Hepatocyte (in vitro differentiated cells): ENCODE data around the gene ATG13. TPM values are rescaled to one million over a fixed set of nuclear protein-coding genes. Genes with fewer than 3 reads are reported as not detected.

ENCODE experiments used
- DNase-seq: peaks from one replicate; pipeline ENCODE4 v3.0.0-alpha.2; 2016; ENCODE audit warnings: low spot score
- H2AFZ ChIP-seq: fragments of 200-600 bp; sonication (generic); 2 replicates; pipeline ENCODE4 v1.6.0; 2016; ENCODE audit warnings: antibody characterized with exemption, mild to moderate bottlenecking
- H3K27ac ChIP-seq: fragments of 200-600 bp; sonication (generic); 2 replicates; pipeline ENCODE4 v1.5.1; 2016; ENCODE audit warnings: mild to moderate bottlenecking
- H3K27me3 ChIP-seq: fragments of 200-600 bp; sonication (generic); 2 replicates; pipeline ENCODE4 v1.6.1; 2016
- H3K36me3 ChIP-seq: fragments of 200-600 bp; sonication (generic); replicated peaks from 2 replicates; pipeline ENCODE4 v1.5.1; 2016; ENCODE audit warnings: low read depth; ENCODE audit not compliant: insufficient read depth
- H3K4me1 ChIP-seq: fragments of 200-600 bp; sonication (generic); 2 replicates; pipeline ENCODE4 v1.5.1; 2016; ENCODE audit warnings: mild to moderate bottlenecking, moderate library complexity; ENCODE audit not compliant: insufficient read depth
- H3K4me2 ChIP-seq: fragments of 200-600 bp; sonication (generic); 2 replicates; pipeline ENCODE4 v1.6.0; 2016
- H3K4me3 ChIP-seq: fragments of 200-600 bp; sonication (generic); 2 replicates; pipeline ENCODE4 v1.5.1; 2016; ENCODE audit warnings: mild to moderate bottlenecking
- H3K79me2 ChIP-seq: fragments of 200-600 bp; sonication (generic); 2 replicates; pipeline ENCODE4 v1.6.0; 2017; ENCODE audit warnings: mild to moderate bottlenecking
- H3K9me2 ChIP-seq: fragments of 200-600 bp; sonication (generic); replicated peaks from 2 replicates; pipeline ENCODE4 v1.6.0; 2017; ENCODE audit warnings: mild to moderate bottlenecking; ENCODE audit not compliant: insufficient read depth
- H3K9me3 ChIP-seq: fragments of 200-600 bp; sonication (generic); 2 replicates; pipeline ENCODE4 v1.5.1; 2016; ENCODE audit warnings: low read depth, mild to moderate bottlenecking
- H4K20me1 ChIP-seq: fragments of 200-600 bp; sonication (generic); 2 replicates; pipeline ENCODE4 v1.6.0; 2016; ENCODE audit warnings: mild to moderate bottlenecking; ENCODE audit not compliant: insufficient read depth, poor library complexity, severe bottlenecking
- CTCF ChIP-seq: fragments of 200-600 bp; sonication (generic); IDR thresholded peaks from 2 replicates; pipeline ENCODE4 v1.5.1; 2016; ENCODE audit warnings: antibody characterized with exemption, mild to moderate bottlenecking; ENCODE audit not compliant: poor library complexity
- EZH2 ChIP-seq: fragments of 200-600 bp; sonication (generic); IDR thresholded peaks from 2 replicates; pipeline ENCODE4 v1.6.1; 2016; ENCODE audit warnings: antibody characterized with exemption, mild to moderate bottlenecking, borderline replicate concordance
- EZH2phosphoT487 ChIP-seq: fragments of 200-600 bp; sonication (generic); IDR thresholded peaks from one replicate; pipeline ENCODE4 v1.6.1; 2018; ENCODE audit warnings: antibody characterized with exemption, mild to moderate bottlenecking, low read depth, moderate library complexity; ENCODE audit not compliant: unreplicated experiment, severe bottlenecking
- WGBS: methylation state at CpG from one replicate; pipeline ENCODE4 v1.1.6; 2016; ENCODE audit warnings: low lambda C conversion rate; ENCODE audit errors: missing lambda C conversion rate; 5-methylcytosine and 5-hydroxymethylcytosine counted together
- polyA plus RNA-seq: library from polyadenylated mRNA; unstranded; fragments of >200 nt; fragmentation: Nextera tagmentation; extraction: Ambion mirVana; gene quantifications from 2 replicates; pipeline ENCODE4 v1.2.1, GENCODE V29; 2016
- total RNA-seq: library from RNA; depleted of rRNA; stranded (reverse); fragments of >200 nt; gene quantifications from 2 replicates; pipeline ENCODE4 v1.2.3, GENCODE V29; 2014

ATG13 gene
- total and polyA plus RNA-seq, 2 experiments from 2014 or later, result 50.9 to 60.8 TPM

GRCh38 chr11:46599340-46600193, 17.8 kb upstream of the ATG13 start:
- Histone ChIP-seq H3K27ac (peak overlapping the region; percentile 59), H4K20me1 (no peaks in the 10 kb centered on the region), H3K4me2 (no peak overlapping the region), H3K9me3 (no peaks in the 10 kb centered on the region), H2AFZ (no peak overlapping the region), H3K79me2 (no peaks in the 10 kb centered on the region), H3K4me3 (no peak overlapping the region), H3K9me2 (no peaks in the 10 kb centered on the region), H3K4me1 (no peaks in the 10 kb centered on the region), H3K27me3 (no peaks in the 10 kb centered on the region), H3K36me3 (no peaks in the 10 kb centered on the region)
- no peak for DNase-seq
- TF ChIP-seq EZH2 (no peak), CTCF (no peak), EZH2phosphoT487 (no peak)
- WGBS, result 93% methylated on average over 8 of the region's 8 CpGs

- H3K27ac ChIP-seq, result peak overlapping the region; percentile 59
- no peak for DNase-seq
- H3K9me2 ChIP-seq, result no peaks in the 10 kb centered on the region
- no peaks in the 10 kb centered on the region for H4K20me1 ChIP-seq
- WGBS, result 84% methylated on average over 3 of the region's 3 CpGs
- H3K4me3 ChIP-seq, result no peak overlapping the region
- H3K36me3 ChIP-seq, result no peaks in the 10 kb centered on the region
- H3K27me3 ChIP-seq, result no peaks in the 10 kb centered on the region
- TF ChIP-seq EZH2, result no peak
- TF ChIP-seq CTCF, result no peak
- TF ChIP-seq EZH2phosphoT487, result no peak
- no peak overlapping the region for H3K4me2 ChIP-seq
- no peaks in the 10 kb centered on the region for H3K9me3 ChIP-seq
- H2AFZ ChIP-seq, result no peak overlapping the region
- no peaks in the 10 kb centered on the region for H3K79me2 ChIP-seq
- no peaks in the 10 kb centered on the region for H3K4me1 ChIP-seq
Observed at GRCh38 chr11:46600194-46600960, 17.0 kb upstream of the ATG13 start.

- Histone ChIP-seq H3K4me2 (no peak overlapping the region), H3K9me3 (no peaks in the 10 kb centered on the region), H4K20me1 (no peaks in the 10 kb centered on the region), H3K9me2 (no peaks in the 10 kb centered on the region), H3K27me3 (no peaks in the 10 kb centered on the region), H3K27ac (no peak overlapping the region), H3K4me3 (no peak overlapping the region), H3K79me2 (no peaks in the 10 kb centered on the region), H3K36me3 (no peaks in the 10 kb centered on the region), H2AFZ (no peak overlapping the region), H3K4me1 (no peaks in the 10 kb centered on the region)
- no peak for DNase-seq
- 94% methylated on average over 1 of the region's 1 CpG for WGBS
- no peak for TF ChIP-seq EZH2phosphoT487
Observed at GRCh38 chr11:46601129-46601528, 16.2 kb upstream of the ATG13 start.
